OCI-M2 (cell line): ENCODE results near the gene DTX2.
"Not testable (repeated sequence)": the region's sequence is repeated elsewhere in the genome, so short reads cannot be mapped to it uniquely, and the experiment has no call there.

Source experiments
- DNase-seq: peaks from one replicate; lab custom pipeline; 2025; ENCODE audit not compliant: unreplicated experiment; lab: John Stamatoyannopoulos, UW

DTX2 gene

GRCh38 chr7:76485822-76486610 is 24.5 kb downstream of the DTX2 start:
- not testable (repeated sequence) for DNase-seq

GRCh38 chr7:76486618-76487017 is 25.1 kb downstream of the DTX2 start:
- not testable (repeated sequence) for DNase-seq

- DNase-seq = not testable (repeated sequence)
Measured at GRCh38 chr7:76487969-76488368, 26.5 kb downstream of the DTX2 start.

GRCh38 chr7:76492139-76492538 is 30.6 kb downstream of the DTX2 start:
- DNase-seq = not testable (repeated sequence)

GRCh38 chr7:76495717-76496116 is 34.2 kb downstream of the DTX2 start:
- DNase-seq = not testable (repeated sequence)

- DNase-seq = not testable (repeated sequence)
Measured at GRCh38 chr7:76497918-76498582, 36.5 kb downstream of the DTX2 start.

- not testable (repeated sequence) for DNase-seq
Measured at GRCh38 chr7:76498583-76499200, 37.2 kb downstream of the DTX2 start.

GRCh38 chr7:76499201-76499923 is 37.9 kb downstream of the DTX2 start:
- DNase-seq = not testable (repeated sequence)

- not testable (repeated sequence) for DNase-seq
Measured at GRCh38 chr7:76499924-76500241, 38.4 kb downstream of the DTX2 start.

GRCh38 chr7:76502224-76502623 is 40.7 kb downstream of the DTX2 start:
- not testable (repeated sequence) for DNase-seq

- not testable (repeated sequence) for DNase-seq
Measured at GRCh38 chr7:76502836-76503235, 41.3 kb downstream of the DTX2 start.

GRCh38 chr7:76503244-76503643 is 41.7 kb downstream of the DTX2 start:
- not testable (repeated sequence) for DNase-seq

- DNase-seq = not testable (repeated sequence)
Measured at GRCh38 chr7:76504351-76505167, 43.0 kb downstream of the DTX2 start.

- no peak for DNase-seq
Measured at GRCh38 chr7:76505168-76506080, 43.9 kb downstream of the DTX2 start.

- DNase-seq = no peak
Measured at GRCh38 chr7:76506081-76506440, 44.6 kb downstream of the DTX2 start.

GRCh38 chr7:76506643-76507042 is 45.1 kb downstream of the DTX2 start:
- DNase-seq = not testable (repeated sequence)

- no peak for DNase-seq
Measured at GRCh38 chr7:76507723-76508406, 46.4 kb downstream of the DTX2 start.

GRCh38 chr7:76509931-76510877 is 48.7 kb downstream of the DTX2 start, which contains the start of gene UPK3B:
UPK3B (plus strand) TSS chr7:76510552; CDS start chr7:76510653, 101 bp downstream.
- DNase-seq = no peak
